Heart left ventricle (tissue), 16 donors: ENCODE data around the gene SPOCK1. TPM values are rescaled to one million over a fixed set of nuclear protein-coding genes. Genes with fewer than 3 reads are reported as not detected.

Experiments used
- ATAC-seq, 4 donors: fragments of 200-7000 bp; cut with Tn5 transposase; one replicate each; pipeline ENCODE4 v1.9.1; 2020 to 2022; ENCODE audit warnings: moderate library complexity in 4 of 4, mild to moderate bottlenecking in 3 of 4, moderate number of reproducible peaks in 1 of 4
- DNase-seq, 5 donors: peaks; one replicate each; pipeline ENCODE4 v3.0.0-alpha.2; 2020
- H3K27ac ChIP-seq, 12 donors: fragments of 200-600 bp; sonication (generic) in 4 of 12; one replicate each; pipeline versions ENCODE4 v1.5.0 to v1.8.0; 2016 to 2022; ENCODE audit warnings: mild to moderate bottlenecking in 2 of 12
- H3K27me3 ChIP-seq, 9 donors: fragments of 200-600 bp; sonication (generic) in 2 of 9; one replicate each; pipeline versions ENCODE4 v1.5.1 to v1.8.0; 2016 to 2022; ENCODE audit warnings: mild to moderate bottlenecking in 3 of 9
- H3K36me3 ChIP-seq, 9 donors: fragments of 200-600 bp; sonication (generic) in 2 of 9; one replicate each; pipeline versions ENCODE4 v1.5.0 to v1.8.0; 2018 to 2022; ENCODE audit warnings: mild to moderate bottlenecking in 2 of 9
- H3K4me1 ChIP-seq, 12 donors: fragments of 200-600 bp; sonication (generic) in 4 of 12; one replicate each; pipeline versions ENCODE4 v1.5.0 to v1.8.0; 2016 to 2022; ENCODE audit warnings: mild to moderate bottlenecking in 3 of 12
- H3K4me3 ChIP-seq, 12 donors: fragments of 200-600 bp; sonication (generic) in 4 of 12; one replicate each; pipeline versions ENCODE4 v1.5.0 to v1.8.0; 2017 to 2022; ENCODE audit warnings: mild to moderate bottlenecking in 9 of 12, moderate library complexity in 4 of 12
- H3K9me3 ChIP-seq, 12 donors: fragments of 200-600 bp; sonication (generic) in 4 of 12; one replicate each; pipeline versions ENCODE4 v1.5.0 to v1.8.0; 2016 to 2022; ENCODE audit warnings: mild to moderate bottlenecking in 1 of 12
- POLR2A ChIP-seq, 2 donors: fragments of 450-650 bp; IDR thresholded peaks; one replicate each; pipeline ENCODE4 v1.6.1; 2017; ENCODE audit warnings: antibody characterized with exemption in 2 of 2, mild to moderate bottlenecking in 2 of 2, moderate library complexity in 2 of 2
- WGBS, 4 donors: extraction: QIAGEN DNeasy Blood & Tissue Kit in 2 of 4; methylation state at CpG; one replicate each; pipeline versions ENCODE4 v1.1.5 to v1.1.7; 2013 to 2018; 5-methylcytosine and 5-hydroxymethylcytosine counted together
- intact Hi-C, 10 donors: fragments of 100-400 bp; cut with DNase I; formaldehyde crosslinking; loops; one replicate each; pipeline versions ENCODE4 v1.11.1 to v1.14.2; 2022
- polyA plus RNA-seq, 2 donors: library from polyadenylated mRNA; stranded (reverse); fragments of 200-250 nt; gene quantifications; one replicate each; pipeline ENCODE4 v1.2.3, GENCODE V29; 2013
- total RNA-seq, 9 donors: library from RNA; depleted of rRNA in 2 of 9; stranded (reverse); fragments of >200 nt in 2 of 9; fragmentation: NEBNext Ultra II Directional in 3 of 9; extraction: Animal tissue kit (Norgen Biotek cat#: 25700) in 3 of 9; gene quantifications; one replicate each; pipeline versions ENCODE4 v1.1.0 to v1.2.4, GENCODE V29; 2016 to 2023
- TF ChIP-seq, protein P1 (sequence below), 12 donors: fragments of 200-600 bp; sonication (generic) in 4 of 12; IDR thresholded peaks; one replicate each; pipeline versions ENCODE4 v1.5.0 to v1.8.0; 2018 to 2022; ENCODE audit warnings: antibody characterized with exemption in 12 of 12, mild to moderate bottlenecking in 5 of 12
- donor health status: ischemic (EF 13 %, LVEDD 7.1; RV severe dilation, severe dysfunction).
- donor health status: healthy with polysubstance abuse.
- donor health status: DM: no; HTN: yes; CAD: no.
- donor health status: DM: no; HTN: no; CAD: no.
- donor health status: ischemic (EF 25% LVEDD 6.9; RV normal size, moderate dysfunction).
- donor health status: ischemic (EF 25% LVEDD 5.7; RV mildly dilated, moderate dysfunction).
- donor health status: healthy.
- donor health status: DM: yes; HTN: yes; CAD: no.
- donor health status: ischemic (EF 35%, LVEDD 5.7; RV mildly dilated, moderate dysfunction).
- donor health status: nonischemic (EF 11% LVEDD 7.7; RV severe dilation, severe dysfunction).
- donor health status: DM: yes; HTN: yes; CAD: no.
- donor health status: PGD.
- donor health status: ischemic (EF 29% LVEDD 5.4; RV normal size, mild dysfunction).
- donor health status: nonischemic (EF 23%, LVEDD 6.1; RV moderate dilation, normal function).

SPOCK1 gene
- total and polyA plus RNA-seq, 11 donors = 7.8 to 51.2 (median 19.9) TPM

DNA sequence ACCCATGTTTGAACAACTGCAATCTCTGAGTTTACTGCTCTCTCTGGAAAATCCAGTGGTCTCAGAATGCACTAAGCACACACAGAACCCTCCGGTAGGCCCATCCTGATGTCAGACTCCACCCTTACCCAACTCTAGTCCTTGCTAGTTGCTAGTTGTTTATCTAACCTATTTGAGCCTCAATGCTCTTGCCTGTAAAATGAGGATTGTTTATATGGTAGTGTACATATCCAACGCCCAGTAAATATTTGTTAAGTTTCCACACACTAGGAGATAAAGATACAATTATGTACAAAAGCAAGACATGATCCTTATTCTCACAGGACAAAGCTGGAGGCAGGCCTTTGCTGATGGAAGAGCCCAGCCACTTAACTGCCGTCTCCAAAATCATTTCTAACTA lies 192.2 kb downstream of the SPOCK1 start:
- Histone ChIP-seq H3K36me3 (no peaks in the 10 kb centered on the region), H3K4me1 (peaks cover 0 to 20% (median 6%) of the 10 kb centered on the region in 12 donors), H3K27me3 (no peaks in the 10 kb centered on the region), H3K4me3 (no peak overlapping the region), H3K9me3 (no peaks in the 10 kb centered on the region), H3K27ac (no peak overlapping the region)
- intact Hi-C loops = no loop called here
- DNase-seq (no peak), ATAC-seq (no peak)
- WGBS, 4 donors = 72 to 86% (median 80%) methylated on average over 3 of the region's 3 CpGs
- TF ChIP-seq, protein P1, sequence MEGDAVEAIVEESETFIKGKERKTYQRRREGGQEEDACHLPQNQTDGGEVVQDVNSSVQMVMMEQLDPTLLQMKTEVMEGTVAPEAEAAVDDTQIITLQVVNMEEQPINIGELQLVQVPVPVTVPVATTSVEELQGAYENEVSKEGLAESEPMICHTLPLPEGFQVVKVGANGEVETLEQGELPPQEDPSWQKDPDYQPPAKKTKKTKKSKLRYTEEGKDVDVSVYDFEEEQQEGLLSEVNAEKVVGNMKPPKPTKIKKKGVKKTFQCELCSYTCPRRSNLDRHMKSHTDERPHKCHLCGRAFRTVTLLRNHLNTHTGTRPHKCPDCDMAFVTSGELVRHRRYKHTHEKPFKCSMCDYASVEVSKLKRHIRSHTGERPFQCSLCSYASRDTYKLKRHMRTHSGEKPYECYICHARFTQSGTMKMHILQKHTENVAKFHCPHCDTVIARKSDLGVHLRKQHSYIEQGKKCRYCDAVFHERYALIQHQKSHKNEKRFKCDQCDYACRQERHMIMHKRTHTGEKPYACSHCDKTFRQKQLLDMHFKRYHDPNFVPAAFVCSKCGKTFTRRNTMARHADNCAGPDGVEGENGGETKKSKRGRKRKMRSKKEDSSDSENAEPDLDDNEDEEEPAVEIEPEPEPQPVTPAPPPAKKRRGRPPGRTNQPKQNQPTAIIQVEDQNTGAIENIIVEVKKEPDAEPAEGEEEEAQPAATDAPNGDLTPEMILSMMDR (IDR thresholded peaks at IDR 0.05) = no peak
- no peak for TF ChIP-seq POLR2A (IDR thresholded peaks at IDR 0.05)

DNA sequence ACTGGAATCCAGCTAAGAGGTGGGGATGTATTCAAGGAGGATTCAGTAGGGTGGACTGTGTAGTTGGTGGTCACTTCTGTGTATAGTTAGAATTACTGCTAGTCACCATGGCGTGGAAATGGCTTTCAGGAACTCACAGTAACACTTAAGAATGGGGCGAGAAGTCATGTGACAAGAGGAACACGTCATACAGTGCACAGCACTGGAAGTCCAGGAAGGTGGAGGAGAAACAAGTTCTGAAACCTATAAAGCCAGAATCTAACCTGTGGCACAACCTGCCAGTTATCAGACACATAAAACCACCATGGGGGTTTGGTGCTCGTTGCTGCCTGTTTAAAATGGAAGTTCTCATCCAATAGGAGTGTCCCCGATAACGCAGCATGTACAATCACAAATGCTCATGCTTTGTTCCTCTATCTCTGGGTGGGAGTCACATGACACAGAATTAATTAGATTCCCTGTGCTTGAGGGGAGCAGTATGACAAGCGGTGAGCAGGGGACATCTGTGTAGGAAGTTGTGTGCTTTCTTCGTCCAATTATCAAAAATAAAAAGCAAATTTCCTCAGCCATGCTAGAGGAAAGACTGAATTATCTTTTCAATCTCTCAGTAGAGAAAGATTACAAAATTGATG lies 193.0 kb downstream of the SPOCK1 start:
- TF ChIP-seq, protein P1 (IDR thresholded peaks at IDR 0.05) = no peak
- TF ChIP-seq POLR2A (IDR thresholded peaks at IDR 0.05) = no peak
- H3K27me3 ChIP-seq = no peaks in the 10 kb centered on the region
- no peak overlapping the region for H3K27ac ChIP-seq
- peaks cover 0 to 21% (median 6%) of the 10 kb centered on the region in 12 donors for H3K4me1 ChIP-seq
- H3K9me3 ChIP-seq = no peaks in the 10 kb centered on the region
- DNase-seq (no peak), ATAC-seq (no peak)
- no peaks in the 10 kb centered on the region for H3K36me3 ChIP-seq
- WGBS, 4 donors = 74 to 86% (median 78%) methylated on average over 8 of the region's 8 CpGs
- intact Hi-C loops = no loop called here
- H3K4me3 ChIP-seq = no peak overlapping the region

DNA sequence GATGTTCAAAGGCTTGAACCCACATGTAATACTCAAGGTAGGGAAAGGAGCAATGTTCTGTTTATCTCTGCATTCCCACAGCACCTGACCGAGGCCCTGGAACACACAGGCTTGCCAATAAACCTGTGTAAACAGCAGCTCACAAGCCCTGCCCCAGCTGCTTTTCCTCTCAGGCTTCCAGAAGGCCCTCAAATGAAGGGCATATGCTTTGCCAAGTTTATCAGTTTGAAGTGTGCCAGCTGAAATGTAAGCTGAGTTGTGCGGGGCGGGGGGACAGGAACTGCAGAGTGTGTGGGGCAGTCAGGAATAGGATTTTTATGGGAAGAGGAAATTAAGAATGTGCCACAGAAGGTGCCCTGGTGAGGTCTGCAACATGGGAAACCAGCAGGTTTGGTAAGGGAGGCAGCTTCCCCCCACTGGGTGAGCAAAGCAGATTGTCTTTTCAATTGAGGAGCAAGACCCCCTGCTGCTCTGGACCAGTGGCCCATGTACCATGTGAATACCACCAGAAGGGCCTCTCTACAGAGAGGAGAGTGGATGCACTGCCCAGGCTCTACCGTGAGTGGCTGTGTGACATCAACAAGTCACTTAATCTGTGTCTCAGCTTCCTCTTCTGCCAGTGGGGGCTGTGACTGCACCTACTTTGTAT lies 194.8 kb downstream of the SPOCK1 start:
- peak; percentile 63 to 94 (median 86) for ATAC-seq
- no peak overlapping the region for H3K4me3 ChIP-seq
- intact Hi-C loops = no loop called here
- H3K27ac ChIP-seq = peak overlapping the region in 2 of 12 donors; percentile 39 to 59
- DNase-seq = peak in 4 of 5 donors; percentile 41 to 60 (median 52)
- TF ChIP-seq, protein P1 (IDR thresholded peaks at IDR 0.05) = no peak
- no peak for TF ChIP-seq POLR2A (IDR thresholded peaks at IDR 0.05)
- H3K9me3 ChIP-seq = no peaks in the 10 kb centered on the region
- no peaks in the 10 kb centered on the region for H3K27me3 ChIP-seq
- WGBS, 4 donors = 32 to 44% (median 41%) methylated on average over 4 of the region's 4 CpGs
- H3K4me1 ChIP-seq = peaks cover 0 to 23% (median 7%) of the 10 kb centered on the region in 12 donors
- no peaks in the 10 kb centered on the region for H3K36me3 ChIP-seq

DNA sequence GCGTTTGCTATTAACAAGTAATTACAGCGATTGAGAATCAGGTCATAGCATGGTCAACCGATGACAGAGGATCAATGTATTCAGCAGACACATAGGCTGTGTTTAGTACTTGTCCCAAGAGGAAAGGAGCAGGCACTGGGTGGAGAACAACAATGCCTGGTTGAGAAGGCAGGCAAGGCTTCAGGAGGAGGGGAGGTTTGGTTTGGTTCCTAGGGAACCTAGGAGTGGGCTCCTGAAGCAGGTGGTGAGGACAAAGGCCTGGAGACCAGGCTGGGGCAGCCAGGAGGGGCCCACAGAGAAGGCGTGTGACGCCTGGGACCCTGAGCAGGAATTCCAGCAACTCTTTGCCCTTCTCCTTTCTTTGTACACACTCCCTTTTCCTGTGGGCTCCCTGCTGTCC lies 195.6 kb downstream of the SPOCK1 start:
- Histone ChIP-seq H3K27ac (peak overlapping the region in 2 of 12 donors; percentile 39 to 59), H3K27me3 (no peaks in the 10 kb centered on the region), H3K9me3 (no peaks in the 10 kb centered on the region), H3K4me3 (no peak overlapping the region), H3K4me1 (peaks cover 0 to 30% (median 7%) of the 10 kb centered on the region in 12 donors), H3K36me3 (no peaks in the 10 kb centered on the region)
- WGBS, 4 donors = 83 to 91% (median 87%) methylated on average over 5 of the region's 5 CpGs
- no peak for DNase-seq
- intact Hi-C loops = no loop called here
- ATAC-seq = no peak
- TF ChIP-seq POLR2A (IDR thresholded peaks at IDR 0.05) = no peak
- TF ChIP-seq, protein P1 (IDR thresholded peaks at IDR 0.05) = no peak
